GM23338 (cell line): ENCODE measurements around the gene C9orf85.

Experiments used
- CREB1 ChIP-seq: fragments of 250-450 bp; sonication (Bioruptor Pico); IDR thresholded peaks from 2 replicates; pipeline ENCODE4 v1.5.0; 2020; ENCODE audit warnings: low read depth, mild to moderate bottlenecking, moderate library complexity
- CTCF ChIP-seq, 2 experiments: fragments of 200-600 bp in 1 of 2; sonication (generic) in 1 of 2; conservative IDR thresholded peaks; 2 replicates each; pipeline versions ENCODE4 v1.5.1 to v1.6.1; 2016 to 2017; ENCODE audit warnings: antibody characterized with exemption in 2 of 2, low read depth in 2 of 2, mild to moderate bottlenecking in 2 of 2, moderate library complexity in 1 of 2
- EZH2phosphoT487 ChIP-seq: fragments of 200-600 bp; sonication (generic); IDR thresholded peaks from one replicate; pipeline ENCODE4 v1.8.1; 2018; ENCODE audit warnings: antibody characterized with exemption; ENCODE audit not compliant: unreplicated experiment
- POLR2AphosphoS5 ChIP-seq: IDR thresholded peaks from 2 replicates; pipeline ENCODE4 v1.6.1; 2016; ENCODE audit warnings: antibody characterized with exemption, low read depth
- ZNF114 ChIP-seq: fragments of 250-450 bp; sonication (Bioruptor Pico); IDR thresholded peaks from 2 replicates; pipeline ENCODE4 v1.5.0; 2020; ENCODE audit warnings: mild to moderate bottlenecking, moderate library complexity

GRCh38 chr9:71986900-71987299 is 75.5 kb downstream of the C9orf85 start:
- TF ChIP-seq CTCF (conservative IDR thresholded peaks at IDR 0.05; ENCODE audit: low read depth in 2 of 2) (no peak), CREB1 (CRISPR knock-in tag) (no peak), POLR2AphosphoS5 (no peak), EZH2phosphoT487 (no peak), ZNF114 (CRISPR knock-in tag) (no peak)
